Measurements from ENCODE around the gene TBC1D10B.
"Not testable (repeated sequence)": the region's sequence is repeated elsewhere in the genome, so short reads cannot be mapped to it uniquely, and the experiment has no call there.

TBC1D10B gene

GRCh38 chr16:30397776-30398660 lies 27.7 kb upstream of the TBC1D10B start:
- no peak for DNase-seq

- no peak for DNase-seq
Measured at GRCh38 chr16:30397056-30397455, 26.8 kb upstream of the TBC1D10B start.

- not testable (repeated sequence) for DNase-seq
Measured at GRCh38 chr16:30396627-30397026, 26.3 kb upstream of the TBC1D10B start.

GRCh38 chr16:30395992-30396585 lies 25.8 kb upstream of the TBC1D10B start:
- no peak for DNase-seq

GRCh38 chr16:30395155-30395991 lies 25.1 kb upstream of the TBC1D10B start, which contains the start of gene ZNF48:
ZNF48 (plus strand) TSS chr16:30395420; CDS start chr16:30395795, 375 bp downstream.
- peak; percentile 92 for DNase-seq

GRCh38 chr16:30394592-30395154 lies 24.4 kb upstream of the TBC1D10B start:
- peak; percentile 48 for DNase-seq

GRCh38 chr16:30383521-30383920 lies 13.2 kb upstream of the TBC1D10B start:
- DNase-seq, result no peak

GRCh38 chr16:30382111-30382881 lies 12.0 kb upstream of the TBC1D10B start, which contains the start of gene SEPTIN1:
SEPTIN1 (minus strand) TSS chr16:30382561; CDS start chr16:30382542, 19 bp downstream.
- DNase-seq, result no peak

- no peak for DNase-seq
Measured at GRCh38 chr16:30381291-30382041, 11.2 kb upstream of the TBC1D10B start.

- DNase-seq, result no peak
Measured at GRCh38 chr16:30380803-30381208, 10.5 kb upstream of the TBC1D10B start.

GRCh38 chr16:30380072-30380802 lies 9.9 kb upstream of the TBC1D10B start:
- DNase-seq, result no peak

- DNase-seq, result no peak
Measured at GRCh38 chr16:30379158-30379783, 9.0 kb upstream of the TBC1D10B start.

GRCh38 chr16:30378236-30379157 lies 8.2 kb upstream of the TBC1D10B start:
- peak; percentile 84 for DNase-seq

GRCh38 chr16:30377812-30378235 lies 7.5 kb upstream of the TBC1D10B start:
- DNase-seq, result no peak

GRCh38 chr16:30377050-30377811 lies 6.9 kb upstream of the TBC1D10B start:
- peak; percentile 75 for DNase-seq

- no peak for DNase-seq
Measured at GRCh38 chr16:30376461-30376902, 6.2 kb upstream of the TBC1D10B start.

GRCh38 chr16:30375864-30376263 lies 5.6 kb upstream of the TBC1D10B start:
- no peak for DNase-seq

GRCh38 chr16:30374538-30374937 lies 4.2 kb upstream of the TBC1D10B start, which contains the start of gene MYL11:
MYL11 (plus strand) TSS chr16:30374802; CDS start chr16:30374858, 56 bp downstream.
- DNase-seq, result no peak
